Body of pancreas (tissue), 4 donors: ENCODE results near the gene EXTL1.

Source experiments
- POLR2A ChIP-seq, 3 donors: fragments of 450-650 bp; IDR thresholded peaks; one replicate each; pipeline ENCODE4 v1.6.1; 2016; ENCODE audit warnings: antibody characterized with exemption in 3 of 3, mild to moderate bottlenecking in 2 of 3
- TF ChIP-seq, protein P1 (sequence below), 7 experiments: fragments of 450-650 bp in 4 of 7; fragments of 200-600 bp in 3 of 7; sonication (generic) in 3 of 7; IDR thresholded peaks; one replicate each; pipeline ENCODE4 v1.5.1; 2016 to 2019; ENCODE audit warnings: antibody characterized with exemption in 7 of 7

DNA sequence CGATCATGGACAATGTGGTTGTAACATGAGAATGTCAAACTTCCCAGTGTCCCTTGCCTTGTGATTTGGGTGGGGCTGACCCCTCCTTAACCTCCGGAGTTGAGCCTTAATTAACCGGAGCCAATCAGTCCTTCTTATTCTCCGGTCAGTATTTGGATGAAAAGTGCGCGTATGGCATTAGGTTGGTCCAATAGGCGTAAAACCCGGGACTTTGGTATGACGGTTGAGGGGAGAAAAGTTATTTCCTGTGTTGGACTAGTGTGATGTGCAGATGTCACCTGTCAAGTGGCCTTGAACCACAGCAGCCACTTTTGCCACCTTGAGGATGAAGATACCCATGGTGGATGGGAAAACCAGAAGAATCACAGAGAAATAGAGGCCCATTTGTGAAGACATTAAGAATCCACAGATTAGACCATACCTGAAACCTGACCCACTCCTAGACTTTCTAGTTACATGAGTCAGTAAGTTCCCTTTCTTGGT is 28.8 kb upstream of the EXTL1 start:
- TF ChIP-seq, protein P1, sequence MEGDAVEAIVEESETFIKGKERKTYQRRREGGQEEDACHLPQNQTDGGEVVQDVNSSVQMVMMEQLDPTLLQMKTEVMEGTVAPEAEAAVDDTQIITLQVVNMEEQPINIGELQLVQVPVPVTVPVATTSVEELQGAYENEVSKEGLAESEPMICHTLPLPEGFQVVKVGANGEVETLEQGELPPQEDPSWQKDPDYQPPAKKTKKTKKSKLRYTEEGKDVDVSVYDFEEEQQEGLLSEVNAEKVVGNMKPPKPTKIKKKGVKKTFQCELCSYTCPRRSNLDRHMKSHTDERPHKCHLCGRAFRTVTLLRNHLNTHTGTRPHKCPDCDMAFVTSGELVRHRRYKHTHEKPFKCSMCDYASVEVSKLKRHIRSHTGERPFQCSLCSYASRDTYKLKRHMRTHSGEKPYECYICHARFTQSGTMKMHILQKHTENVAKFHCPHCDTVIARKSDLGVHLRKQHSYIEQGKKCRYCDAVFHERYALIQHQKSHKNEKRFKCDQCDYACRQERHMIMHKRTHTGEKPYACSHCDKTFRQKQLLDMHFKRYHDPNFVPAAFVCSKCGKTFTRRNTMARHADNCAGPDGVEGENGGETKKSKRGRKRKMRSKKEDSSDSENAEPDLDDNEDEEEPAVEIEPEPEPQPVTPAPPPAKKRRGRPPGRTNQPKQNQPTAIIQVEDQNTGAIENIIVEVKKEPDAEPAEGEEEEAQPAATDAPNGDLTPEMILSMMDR (IDR thresholded peaks at IDR 0.05) = no peak
- no peak for TF ChIP-seq POLR2A (IDR thresholded peaks at IDR 0.05)
